RWPE2 (cell line): ENCODE measurements around the gene CCDC186.

Experiments
- ATAC-seq: fragments of 200-7000 bp; cut with Tn5 transposase; 3 replicates; pipeline ENCODE4 v1.9.1; 2021; ENCODE audit warnings: low read depth
- DNase-seq: peaks from one replicate; pipeline ENCODE4 v3.0.0-alpha.2; 2020; ENCODE audit warnings: low spot score
- H3K27ac ChIP-seq: fragments of 450-650 bp; 2 replicates; pipeline ENCODE4 v1.5.1; 2017; ENCODE audit warnings: mild to moderate bottlenecking; ENCODE audit not compliant: poor library complexity, severe bottlenecking
- H3K27me3 ChIP-seq: fragments of 250-450 bp; sonication (Bioruptor Pico); 2 replicates; pipeline ENCODE4 v1.5.1; 2021; ENCODE audit warnings: mild to moderate bottlenecking, moderate library complexity; ENCODE audit not compliant: insufficient read depth, poor library complexity, severe bottlenecking
- H3K36me3 ChIP-seq: fragments of 250-450 bp; sonication (Bioruptor Pico); 2 replicates; pipeline ENCODE4 v1.5.1; 2020; ENCODE audit warnings: low read depth, mild to moderate bottlenecking, moderate library complexity
- H3K4me1 ChIP-seq: fragments of 250-450 bp; sonication (Bioruptor Pico); 2 replicates; pipeline ENCODE4 v1.5.1; 2021; ENCODE audit warnings: mild to moderate bottlenecking, moderate library complexity; ENCODE audit not compliant: insufficient read depth, poor library complexity, severe bottlenecking
- H3K4me3 ChIP-seq: fragments of 250-450 bp; sonication (Bioruptor Pico); 2 replicates; pipeline ENCODE4 v1.5.1; 2021; ENCODE audit warnings: mild to moderate bottlenecking, moderate library complexity; ENCODE audit not compliant: severe bottlenecking
- H3K9me3 ChIP-seq: fragments of 250-450 bp; sonication (Bioruptor Pico); 2 replicates; pipeline ENCODE4 v1.5.1; 2021; ENCODE audit warnings: mild to moderate bottlenecking, moderate library complexity; ENCODE audit not compliant: severe bottlenecking
- CTCF ChIP-seq: fragments of 450-650 bp; IDR thresholded peaks from one replicate; pipeline ENCODE4 v1.5.1; 2017; ENCODE audit warnings: mild to moderate bottlenecking, moderate library complexity; ENCODE audit not compliant: poor library complexity, severe bottlenecking

The CCDC186 gene

GRCh38 chr10:114179148-114179547 lies 5.1 kb upstream of the CCDC186 start, which contains the start of gene TDRD1:
Gene TDRD1 (plus strand): TSS chr10:114179353. CDS start chr10:114187832, 8,479 bp downstream.
- H3K4me1 ChIP-seq, result peaks cover 5% of the 10 kb centered on the region
- no peak for DNase-seq

GRCh38 chr10:114176511-114176910 lies 2.5 kb upstream of the CCDC186 start:
- no peaks in the 10 kb centered on the region for H3K27me3 ChIP-seq
- no peak overlapping the region for H3K4me3 ChIP-seq
- H3K9me3 ChIP-seq, result no peaks in the 10 kb centered on the region
- H3K4me1 ChIP-seq, result peaks cover 14% of the 10 kb centered on the region
- DNase-seq (no peak), ATAC-seq (no peak)
- TF ChIP-seq CTCF, result no peak
- H3K36me3 ChIP-seq, result peaks cover 4% of the 10 kb centered on the region; the same call in 1 of the 2 replicates
- H3K27ac ChIP-seq, result no peak overlapping the region

More at GRCh38 chr10:114179148-114179547, 5.1 kb upstream of the CCDC186 start, which contains the start of gene TDRD1:
- H3K36me3 ChIP-seq, result no peaks in the 10 kb centered on the region
- H3K27me3 ChIP-seq, result no peaks in the 10 kb centered on the region
- ATAC-seq, result no peak
- no peak for TF ChIP-seq CTCF
- no peaks in the 10 kb centered on the region for H3K9me3 ChIP-seq
- no peak within 1 kb of the TSS for H3K4me3 ChIP-seq
- H3K27ac ChIP-seq, result no peak within 1 kb of the TSS

GRCh38 chr10:114175667-114176066 lies 1.7 kb upstream of the CCDC186 start:
- no peak for TF ChIP-seq CTCF
- Histone ChIP-seq H3K27ac (no peak overlapping the region), H3K36me3 (peaks cover 8% of the 10 kb centered on the region), H3K4me1 (peaks cover 14% of the 10 kb centered on the region), H3K9me3 (no peaks in the 10 kb centered on the region), H3K27me3 (no peaks in the 10 kb centered on the region), H3K4me3 (no peak overlapping the region)
- ATAC-seq, result no peak
- no peak for DNase-seq

DNA sequence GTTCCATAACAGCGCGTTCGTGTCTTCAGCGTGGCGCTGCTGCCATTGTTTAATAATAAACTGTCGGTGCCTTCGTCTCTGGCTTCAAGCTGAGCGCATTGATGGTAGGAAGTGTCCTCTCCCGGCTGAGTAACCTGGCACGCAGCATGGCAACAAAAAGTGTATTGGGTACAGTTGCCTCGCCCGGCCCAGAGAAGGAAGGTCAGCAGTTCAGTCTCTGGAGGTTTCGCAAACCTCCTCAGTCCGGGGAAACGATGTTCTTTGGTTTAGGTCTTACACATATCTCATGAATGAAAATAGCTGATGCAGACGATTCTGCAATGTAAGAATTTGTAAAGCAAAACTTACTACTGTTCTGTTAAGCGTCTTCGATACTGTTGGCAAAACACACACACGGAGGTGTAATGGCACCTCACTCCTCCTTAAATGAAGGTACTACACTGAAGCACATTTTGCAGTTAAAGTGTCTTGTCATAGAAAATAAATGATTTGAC lies 739 bp upstream of the CCDC186 start:
- Histone ChIP-seq H3K27me3 (no peaks in the 10 kb centered on the region), H3K4me3 (peak overlapping the region; percentile 78), H3K4me1 (peaks cover 14% of the 10 kb centered on the region), H3K9me3 (no peaks in the 10 kb centered on the region), H3K36me3 (peaks cover 12% of the 10 kb centered on the region), H3K27ac (peak overlapping the region; percentile 47)
- TF ChIP-seq CTCF, result no peak
- DNase-seq (peak; percentile 64), ATAC-seq (peak; percentile 49)

GRCh38 chr10:114173603-114173920 lies 441 bp downstream of the CCDC186 start:
- peak overlapping the region; percentile 78 for H3K4me3 ChIP-seq
- no peaks in the 10 kb centered on the region for H3K9me3 ChIP-seq
- H3K27me3 ChIP-seq, result no peaks in the 10 kb centered on the region
- H3K4me1 ChIP-seq, result peaks cover 14% of the 10 kb centered on the region
- no peak for ATAC-seq
- DNase-seq, result no peak
- H3K36me3 ChIP-seq, result peaks cover 12% of the 10 kb centered on the region
- no peak for TF ChIP-seq CTCF
- peak overlapping the region; percentile 47 for H3K27ac ChIP-seq
